CD4-positive, CD25-positive, alpha-beta regulatory T cell (primary cell): Measurements from ENCODE around the gene TIGAR. TPM values are rescaled to one million over a fixed set of nuclear protein-coding genes. Genes with fewer than 3 reads are reported as not detected.

Source experiments
- ATAC-seq, 2 donors: fragments of 150-1000 bp; cut with Tn5 transposase; one replicate each; pipeline ENCODE4 v1.10.0; 2021; ENCODE audit warnings: low read depth in 2 of 2, moderate number of reproducible peaks in 2 of 2, moderate library complexity in 1 of 2
- DNase-seq, 3 donors: peaks; one replicate each; pipeline versions ENCODE4 v3.0.0 to v3.0.0-alpha.2; 2012 to 2022; ENCODE audit warnings: mixed read lengths in 1 of 3
- H3K27ac ChIP-seq: one replicate; pipeline ENCODE4 v1.7.0; 2013; ENCODE audit warnings: mild to moderate bottlenecking, low read length; ENCODE audit not compliant: insufficient read depth, poor library complexity, severe bottlenecking
- H3K27me3 ChIP-seq: one replicate; pipeline ENCODE4 v1.7.0; 2013; ENCODE audit warnings: low read length; ENCODE audit not compliant: control insufficient read depth, insufficient read depth
- H3K36me3 ChIP-seq: one replicate; pipeline ENCODE4 v1.7.0; 2013; ENCODE audit warnings: mild to moderate bottlenecking, low read length, moderate library complexity; ENCODE audit not compliant: control insufficient read depth, insufficient read depth
- H3K4me1 ChIP-seq: 2 replicates; pipeline ENCODE4 v1.7.0; 2013; ENCODE audit warnings: mild to moderate bottlenecking, low read length; ENCODE audit not compliant: insufficient read depth, control insufficient read depth, poor library complexity, severe bottlenecking
- H3K4me3 ChIP-seq: one replicate; pipeline ENCODE4 v1.7.0; 2013; ENCODE audit warnings: low read depth, mild to moderate bottlenecking, low read length, moderate library complexity
- H3K9me3 ChIP-seq, 2 experiments: 1 replicate in 1 of 2; 2 replicates in 1 of 2; pipeline ENCODE4 v1.7.0; 2013; ENCODE audit warnings: low read length in 2 of 2, mild to moderate bottlenecking in 1 of 2, moderate library complexity in 1 of 2; ENCODE audit not compliant: control insufficient read depth in 2 of 2
- H3K27ac Mint-ChIP-seq, 3 donors: one replicate each; pipeline ENCODE4 v1.8.0; 2020 to 2022; ENCODE audit warnings: mild to moderate bottlenecking in 3 of 3, mixed read lengths in 3 of 3, moderate library complexity in 2 of 3
- H3K27me3 Mint-ChIP-seq: one replicate; pipeline ENCODE4 v1.8.0; 2022; ENCODE audit warnings: mild to moderate bottlenecking, mixed read lengths
- H3K36me3 Mint-ChIP-seq: one replicate; pipeline ENCODE4 v1.8.0; 2020; ENCODE audit warnings: mixed read lengths
- H3K4me1 Mint-ChIP-seq, 4 donors: one replicate each; pipeline ENCODE4 v1.8.0; 2020 to 2022; ENCODE audit warnings: mixed read lengths in 4 of 4, mild to moderate bottlenecking in 1 of 4
- H3K4me3 Mint-ChIP-seq, 4 donors: one replicate each; pipeline ENCODE4 v1.8.0; 2020 to 2022; ENCODE audit warnings: mild to moderate bottlenecking in 4 of 4, mixed read lengths in 4 of 4, moderate library complexity in 3 of 4
- H3K9me3 Mint-ChIP-seq, 7 donors: one replicate each; pipeline ENCODE4 v1.8.0; 2020 to 2022; ENCODE audit warnings: mixed read lengths in 7 of 7, mild to moderate bottlenecking in 3 of 7, moderate library complexity in 2 of 7
- polyA plus RNA-seq, 4 donors: library from polyadenylated mRNA; unstranded; fragments of 300-500 nt; fragmentation: Illumina TruSeq; gene quantifications; one replicate each; pipeline ENCODE4 v1.2.3, GENCODE V29; 2021
- total RNA-seq: library from RNA; stranded (reverse); gene quantifications from one replicate; pipeline ENCODE4 v1.2.3, GENCODE V29; 2022

TIGAR gene
- total and polyA plus RNA-seq, 5 donors from 2014 or later = 2.1 to 13.3 (median 6.1) TPM

GRCh38 chr12:4275016-4275869 lies 45.8 kb upstream of the TIGAR start:
- peaks cover 29% of the 10 kb centered on the region for H3K36me3 Mint-ChIP-seq
- ATAC-seq = no peak
- peak overlapping the region; percentile 96 to 98 (median 97) for H3K4me3 Mint-ChIP-seq
- peaks cover 0 to 3% (median 0%) of the 10 kb centered on the region in 7 donors for H3K9me3 Mint-ChIP-seq
- H3K4me1 ChIP-seq = peaks cover 70% of the 10 kb centered on the region
- H3K36me3 ChIP-seq = peaks cover 39% of the 10 kb centered on the region
- H3K27ac ChIP-seq = peak overlapping the region; percentile 96
- peak overlapping the region; percentile 91 for H3K4me3 ChIP-seq
- DNase-seq = peak in 1 of 3 donors; percentile 33
- H3K27me3 Mint-ChIP-seq = peaks cover 23% of the 10 kb centered on the region
- no peaks in the 10 kb centered on the region for H3K9me3 ChIP-seq
- no peaks in the 10 kb centered on the region for H3K27me3 ChIP-seq
- H3K27ac Mint-ChIP-seq = peak overlapping the region; percentile 88 to 99 (median 96)
- peaks cover 28 to 61% (median 47%) of the 10 kb centered on the region in 4 donors for H3K4me1 Mint-ChIP-seq

GRCh38 chr12:4275870-4276301 lies 45.1 kb upstream of the TIGAR start:
- Mint-ChIP-seq H3K4me1 (peaks cover 30 to 63% (median 48%) of the 10 kb centered on the region in 4 donors), H3K27ac (peak overlapping the region; percentile 88 to 99 (median 96)), H3K9me3 (peaks cover 0 to 3% (median 0%) of the 10 kb centered on the region in 7 donors), H3K27me3 (peaks cover 19% of the 10 kb centered on the region), H3K4me3 (peak overlapping the region; percentile 96 to 98 (median 97)), H3K36me3 (peaks cover 36% of the 10 kb centered on the region)
- Histone ChIP-seq H3K9me3 (no peaks in the 10 kb centered on the region), H3K4me1 (peaks cover 70% of the 10 kb centered on the region), H3K4me3 (peak overlapping the region; percentile 91), H3K36me3 (peaks cover 46% of the 10 kb centered on the region), H3K27me3 (no peaks in the 10 kb centered on the region), H3K27ac (peak overlapping the region; percentile 96)
- ATAC-seq (no peak), DNase-seq (no peak)

GRCh38 chr12:4276524-4277204 lies 44.3 kb upstream of the TIGAR start:
- Mint-ChIP-seq H3K27me3 (peaks cover 15% of the 10 kb centered on the region), H3K36me3 (peaks cover 38% of the 10 kb centered on the region), H3K4me3 (peak overlapping the region; percentile 96 to 98 (median 97)), H3K27ac (peak overlapping the region; percentile 83 to 99 (median 87)), H3K4me1 (peaks cover 26 to 71% (median 48%) of the 10 kb centered on the region in 4 donors), H3K9me3 (peaks cover 0 to 1% (median 0%) of the 10 kb centered on the region in 7 donors)
- H3K9me3 ChIP-seq = no peaks in the 10 kb centered on the region
- peaks cover 54% of the 10 kb centered on the region for H3K36me3 ChIP-seq
- peaks cover 69% of the 10 kb centered on the region for H3K4me1 ChIP-seq
- H3K4me3 ChIP-seq = peak overlapping the region; percentile 91
- peak overlapping the region; percentile 96 for H3K27ac ChIP-seq
- peak; percentile 38 to 44 for ATAC-seq
- peak; percentile 81 to 92 (median 88) for DNase-seq
- no peaks in the 10 kb centered on the region for H3K27me3 ChIP-seq

GRCh38 chr12:4277205-4277543 lies 43.8 kb upstream of the TIGAR start:
- H3K36me3 ChIP-seq = peaks cover 58% of the 10 kb centered on the region
- ATAC-seq (no peak), DNase-seq (no peak)
- H3K36me3 Mint-ChIP-seq = peaks cover 39% of the 10 kb centered on the region
- peaks cover 10% of the 10 kb centered on the region for H3K27me3 Mint-ChIP-seq
- peak overlapping the region; percentile 96 for H3K27ac ChIP-seq
- peak overlapping the region; percentile 46 to 99 (median 83) for H3K27ac Mint-ChIP-seq
- no peaks in the 10 kb centered on the region for H3K9me3 ChIP-seq
- H3K9me3 Mint-ChIP-seq = peaks cover 0 to 1% (median 0%) of the 10 kb centered on the region in 7 donors
- peaks cover 69% of the 10 kb centered on the region for H3K4me1 ChIP-seq
- peak overlapping the region; percentile 67 for H3K4me3 ChIP-seq
- H3K27me3 ChIP-seq = no peaks in the 10 kb centered on the region
- peaks cover 26 to 72% (median 50%) of the 10 kb centered on the region in 4 donors for H3K4me1 Mint-ChIP-seq
- H3K4me3 Mint-ChIP-seq = peak overlapping the region; percentile 96 to 98 (median 97)

- Mint-ChIP-seq H3K27ac (peak overlapping the region; percentile 89 to 91 (median 90)), H3K27me3 (peaks cover 10% of the 10 kb centered on the region), H3K36me3 (peaks cover 44% of the 10 kb centered on the region), H3K9me3 (peaks cover 0 to 1% (median 0%) of the 10 kb centered on the region in 7 donors), H3K4me1 (peaks cover 26 to 75% (median 57%) of the 10 kb centered on the region in 4 donors), H3K4me3 (peak overlapping the region; percentile 72 to 96 (median 85))
- H3K27me3 ChIP-seq = no peaks in the 10 kb centered on the region
- peaks cover 64% of the 10 kb centered on the region for H3K36me3 ChIP-seq
- no peaks in the 10 kb centered on the region for H3K9me3 ChIP-seq
- DNase-seq (no peak), ATAC-seq (no peak)
- H3K4me3 ChIP-seq = peak overlapping the region; percentile 67
- H3K4me1 ChIP-seq = peaks cover 71% of the 10 kb centered on the region
- peak overlapping the region; percentile 96 for H3K27ac ChIP-seq
These were observed 43.2 kb upstream of the TIGAR start for GRCh38 chr12:4277857-4278256.

GRCh38 chr12:4278329-4279197 lies 42.5 kb upstream of the TIGAR start:
- Histone ChIP-seq H3K36me3 (peaks cover 72% of the 10 kb centered on the region), H3K27ac (peak overlapping the region; percentile 59), H3K4me1 (peaks cover 71% of the 10 kb centered on the region), H3K4me3 (peak overlapping the region; percentile 67), H3K9me3 (no peaks in the 10 kb centered on the region), H3K27me3 (no peaks in the 10 kb centered on the region)
- ATAC-seq (no peak), DNase-seq (no peak)
- Mint-ChIP-seq H3K27me3 (peaks cover 5% of the 10 kb centered on the region), H3K4me3 (peak overlapping the region; percentile 72 to 96 (median 85)), H3K36me3 (peaks cover 46% of the 10 kb centered on the region), H3K27ac (peak overlapping the region; percentile 89 to 91 (median 90)), H3K9me3 (peaks cover 0 to 1% (median 0%) of the 10 kb centered on the region in 7 donors), H3K4me1 (peaks cover 30 to 76% (median 56%) of the 10 kb centered on the region in 4 donors)

GRCh38 chr12:4279198-4279690 lies 41.8 kb upstream of the TIGAR start:
- Histone ChIP-seq H3K9me3 (no peaks in the 10 kb centered on the region), H3K27me3 (no peaks in the 10 kb centered on the region), H3K4me3 (peak overlapping the region; percentile 67), H3K4me1 (peaks cover 77% of the 10 kb centered on the region), H3K36me3 (peaks cover 78% of the 10 kb centered on the region), H3K27ac (peak overlapping the region; percentile 59)
- no peak for ATAC-seq
- Mint-ChIP-seq H3K27ac (peak overlapping the region; percentile 88 to 90 (median 89)), H3K9me3 (peaks cover 0 to 1% (median 0%) of the 10 kb centered on the region in 7 donors), H3K36me3 (peaks cover 51% of the 10 kb centered on the region), H3K4me1 (peaks cover 33 to 82% (median 61%) of the 10 kb centered on the region in 4 donors), H3K4me3 (peak overlapping the region; percentile 72 to 96 (median 85)), H3K27me3 (peaks cover 5% of the 10 kb centered on the region)
- DNase-seq = no peak
